RWPE2 (cell line): Measurements from ENCODE around the gene PALD1.

Experiments
- ATAC-seq: fragments of 200-7000 bp; cut with Tn5 transposase; 3 replicates; pipeline ENCODE4 v1.9.1; 2021; ENCODE audit warnings: low read depth
- DNase-seq: peaks from one replicate; pipeline ENCODE4 v3.0.0-alpha.2; 2020; ENCODE audit warnings: low spot score
- H3K27ac ChIP-seq: fragments of 450-650 bp; 2 replicates; pipeline ENCODE4 v1.5.1; 2017; ENCODE audit warnings: mild to moderate bottlenecking; ENCODE audit not compliant: poor library complexity, severe bottlenecking
- H3K27me3 ChIP-seq: fragments of 250-450 bp; sonication (Bioruptor Pico); 2 replicates; pipeline ENCODE4 v1.5.1; 2021; ENCODE audit warnings: mild to moderate bottlenecking, moderate library complexity; ENCODE audit not compliant: insufficient read depth, poor library complexity, severe bottlenecking
- H3K36me3 ChIP-seq: fragments of 250-450 bp; sonication (Bioruptor Pico); 2 replicates; pipeline ENCODE4 v1.5.1; 2020; ENCODE audit warnings: low read depth, mild to moderate bottlenecking, moderate library complexity
- H3K4me1 ChIP-seq: fragments of 250-450 bp; sonication (Bioruptor Pico); 2 replicates; pipeline ENCODE4 v1.5.1; 2021; ENCODE audit warnings: mild to moderate bottlenecking, moderate library complexity; ENCODE audit not compliant: insufficient read depth, poor library complexity, severe bottlenecking
- H3K4me3 ChIP-seq: fragments of 250-450 bp; sonication (Bioruptor Pico); 2 replicates; pipeline ENCODE4 v1.5.1; 2021; ENCODE audit warnings: mild to moderate bottlenecking, moderate library complexity; ENCODE audit not compliant: severe bottlenecking
- H3K9me3 ChIP-seq: fragments of 250-450 bp; sonication (Bioruptor Pico); 2 replicates; pipeline ENCODE4 v1.5.1; 2021; ENCODE audit warnings: mild to moderate bottlenecking, moderate library complexity; ENCODE audit not compliant: severe bottlenecking
- TF ChIP-seq, protein P1 (sequence below): fragments of 450-650 bp; IDR thresholded peaks from one replicate; pipeline ENCODE4 v1.5.1; 2017; ENCODE audit warnings: mild to moderate bottlenecking, moderate library complexity; ENCODE audit not compliant: poor library complexity, severe bottlenecking

Gene PALD1

DNA sequence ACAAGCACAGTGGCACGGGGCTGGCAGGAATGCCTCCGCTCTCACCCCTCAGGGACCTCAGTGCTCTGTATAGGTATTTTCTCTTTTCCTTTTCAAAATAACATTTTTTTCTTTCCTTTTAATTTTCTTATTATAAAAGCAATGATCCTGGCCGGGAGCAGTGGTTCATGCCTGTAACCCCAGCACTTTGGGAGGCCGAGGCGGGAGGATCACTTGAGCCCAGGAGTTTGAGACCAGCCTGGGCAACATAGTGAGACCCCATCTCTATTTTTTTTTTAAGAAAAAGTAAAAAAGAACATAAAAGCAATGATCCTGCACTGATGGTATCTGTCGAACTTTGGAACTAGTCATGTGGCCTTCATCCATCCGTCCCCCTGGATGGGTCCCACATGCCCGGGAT, 120.8 kb downstream of the PALD1 start:
- no peak for ATAC-seq

DNA sequence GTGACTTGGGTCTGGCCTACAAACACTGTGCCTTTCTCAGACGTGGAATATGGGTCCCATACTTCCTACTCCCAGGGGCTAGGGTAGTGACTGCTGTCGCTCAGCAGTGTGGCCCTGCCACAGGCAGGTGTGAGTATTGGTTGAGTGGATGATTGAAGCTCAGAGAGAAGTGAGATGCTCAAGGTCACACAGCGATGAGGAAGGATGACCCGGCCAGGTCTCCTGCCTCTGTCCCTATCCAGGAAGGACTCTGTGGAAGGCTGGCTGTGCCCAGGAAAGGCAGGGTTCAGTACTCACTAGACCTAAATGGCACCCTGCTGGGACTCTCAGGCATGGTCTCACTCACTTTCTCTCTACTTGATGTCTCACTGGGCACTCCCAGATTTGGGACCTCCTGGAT, 121.2 kb downstream of the PALD1 start:
- H3K4me1 ChIP-seq: no peaks in the 10 kb centered on the region
- ATAC-seq (no peak), DNase-seq (no peak)
- no peak overlapping the region for H3K27ac ChIP-seq
- H3K4me3 ChIP-seq: no peak overlapping the region
- no peaks in the 10 kb centered on the region for H3K9me3 ChIP-seq
- no peaks in the 10 kb centered on the region for H3K36me3 ChIP-seq
- TF ChIP-seq, protein P1, sequence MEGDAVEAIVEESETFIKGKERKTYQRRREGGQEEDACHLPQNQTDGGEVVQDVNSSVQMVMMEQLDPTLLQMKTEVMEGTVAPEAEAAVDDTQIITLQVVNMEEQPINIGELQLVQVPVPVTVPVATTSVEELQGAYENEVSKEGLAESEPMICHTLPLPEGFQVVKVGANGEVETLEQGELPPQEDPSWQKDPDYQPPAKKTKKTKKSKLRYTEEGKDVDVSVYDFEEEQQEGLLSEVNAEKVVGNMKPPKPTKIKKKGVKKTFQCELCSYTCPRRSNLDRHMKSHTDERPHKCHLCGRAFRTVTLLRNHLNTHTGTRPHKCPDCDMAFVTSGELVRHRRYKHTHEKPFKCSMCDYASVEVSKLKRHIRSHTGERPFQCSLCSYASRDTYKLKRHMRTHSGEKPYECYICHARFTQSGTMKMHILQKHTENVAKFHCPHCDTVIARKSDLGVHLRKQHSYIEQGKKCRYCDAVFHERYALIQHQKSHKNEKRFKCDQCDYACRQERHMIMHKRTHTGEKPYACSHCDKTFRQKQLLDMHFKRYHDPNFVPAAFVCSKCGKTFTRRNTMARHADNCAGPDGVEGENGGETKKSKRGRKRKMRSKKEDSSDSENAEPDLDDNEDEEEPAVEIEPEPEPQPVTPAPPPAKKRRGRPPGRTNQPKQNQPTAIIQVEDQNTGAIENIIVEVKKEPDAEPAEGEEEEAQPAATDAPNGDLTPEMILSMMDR: no peak
- no peaks in the 10 kb centered on the region for H3K27me3 ChIP-seq

More for the DNA sequence above, 120.8 kb downstream of the PALD1 start:
- no peak overlapping the region for H3K4me3 ChIP-seq
- no peaks in the 10 kb centered on the region for H3K9me3 ChIP-seq
- TF ChIP-seq, protein P1: no peak
- no peaks in the 10 kb centered on the region for H3K27me3 ChIP-seq
- no peak overlapping the region for H3K27ac ChIP-seq
- H3K36me3 ChIP-seq: no peaks in the 10 kb centered on the region
- no peaks in the 10 kb centered on the region for H3K4me1 ChIP-seq
- no peak for DNase-seq

GRCh38 chr10:70600512-70601395, 122.2 kb downstream of the PALD1 start:
- Histone ChIP-seq H3K9me3 (no peaks in the 10 kb centered on the region), H3K4me3 (no peak overlapping the region), H3K27ac (no peak overlapping the region), H3K4me1 (no peaks in the 10 kb centered on the region), H3K27me3 (no peaks in the 10 kb centered on the region), H3K36me3 (no peaks in the 10 kb centered on the region)
- TF ChIP-seq, protein P1: no peak
- ATAC-seq (no peak), DNase-seq (no peak)

- TF ChIP-seq, protein P1: no peak
- ATAC-seq (no peak), DNase-seq (no peak)
- H3K4me1 ChIP-seq: no peaks in the 10 kb centered on the region
- H3K27me3 ChIP-seq: no peaks in the 10 kb centered on the region
- H3K27ac ChIP-seq: no peak overlapping the region
- no peaks in the 10 kb centered on the region for H3K9me3 ChIP-seq
- no peaks in the 10 kb centered on the region for H3K36me3 ChIP-seq
- no peak overlapping the region for H3K4me3 ChIP-seq
Observed at GRCh38 chr10:70601746-70602145, 123.2 kb downstream of the PALD1 start.
